ENCODE results near the gene DGKI.

Gene DGKI

GRCh38 chr7:137871170-137871915, 24.6 kb upstream of the DGKI start:
- H3K4me2 ChIP-seq (ENCODE audit: low read length): no peak overlapping the region
- H3K9me3 ChIP-seq (ENCODE audit: insufficient read depth, low read length): no peaks in the 10 kb centered on the region
- no peak overlapping the region for H3K4me3 ChIP-seq (ENCODE audit: low read length)
- no peaks in the 10 kb centered on the region for H4K20me1 ChIP-seq (ENCODE audit: insufficient read depth, low read length)
- TF ChIP-seq EZH2phosphoT487 (IDR thresholded peaks at IDR 0.05; ENCODE audit: low read depth) (no peak), CTCF (IDR thresholded peaks at IDR 0.05; ENCODE audit: low read depth, low read length) (no peak)
- peaks cover 80% of the 10 kb centered on the region for H3K36me3 ChIP-seq (replicated peaks; ENCODE audit: low read depth, low read length)
- H3K27ac ChIP-seq (ENCODE audit: low read length): no peak overlapping the region
- no peak overlapping the region for H2AFZ ChIP-seq (ENCODE audit: low read depth, low read length)
- no peaks in the 10 kb centered on the region for H3K79me2 ChIP-seq (ENCODE audit: low read length)
- no peaks in the 10 kb centered on the region for H3K4me1 ChIP-seq (ENCODE audit: low read length)
- no peak overlapping the region for H3K9ac ChIP-seq (ENCODE audit: low read length)
- no peaks in the 10 kb centered on the region for H3K27me3 ChIP-seq (ENCODE audit: low read depth, low read length)

DNA sequence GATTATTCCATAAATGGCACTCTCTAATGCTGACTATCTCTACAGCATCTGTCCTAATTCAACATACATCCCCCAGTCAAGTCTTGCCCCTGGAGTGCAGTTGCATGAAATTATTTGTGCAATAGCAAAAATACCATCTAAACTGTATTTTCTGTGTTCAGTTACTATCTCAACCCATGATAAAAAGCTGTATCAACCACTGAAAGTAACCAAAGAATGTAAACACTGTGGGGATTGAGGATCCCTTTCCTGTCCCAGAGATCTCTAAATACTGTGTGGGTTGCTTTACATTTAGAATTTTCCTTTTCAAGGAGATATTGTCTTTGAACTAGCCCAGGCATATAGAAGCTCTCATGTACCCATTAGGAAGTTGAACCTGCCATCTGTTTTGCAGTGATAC, 23.9 kb upstream of the DGKI start:
- Histone ChIP-seq H3K4me3 (ENCODE audit: low read length) (no peak overlapping the region), H3K4me2 (ENCODE audit: low read length) (no peak overlapping the region), H3K9ac (ENCODE audit: low read length) (no peak overlapping the region), H3K79me2 (ENCODE audit: low read length) (no peaks in the 10 kb centered on the region), H3K27me3 (ENCODE audit: low read depth, low read length) (no peaks in the 10 kb centered on the region), H3K9me3 (ENCODE audit: insufficient read depth, low read length) (no peaks in the 10 kb centered on the region), H3K36me3 (replicated peaks; ENCODE audit: low read depth, low read length) (peaks cover 82% of the 10 kb centered on the region), H3K27ac (ENCODE audit: low read length) (no peak overlapping the region), H4K20me1 (ENCODE audit: insufficient read depth, low read length) (no peaks in the 10 kb centered on the region), H2AFZ (ENCODE audit: low read depth, low read length) (no peak overlapping the region), H3K4me1 (ENCODE audit: low read length) (no peaks in the 10 kb centered on the region)
- TF ChIP-seq CTCF (IDR thresholded peaks at IDR 0.05; ENCODE audit: low read depth, low read length): no peak
- TF ChIP-seq EZH2phosphoT487 (IDR thresholded peaks at IDR 0.05; ENCODE audit: low read depth): no peak

GRCh38 chr7:137870078-137870477, 23.3 kb upstream of the DGKI start:
- no peaks in the 10 kb centered on the region for H4K20me1 ChIP-seq (ENCODE audit: insufficient read depth, low read length)
- no peaks in the 10 kb centered on the region for H3K4me1 ChIP-seq (ENCODE audit: low read length)
- no peak overlapping the region for H3K4me3 ChIP-seq (ENCODE audit: low read length)
- no peak overlapping the region for H3K4me2 ChIP-seq (ENCODE audit: low read length)
- H3K79me2 ChIP-seq (ENCODE audit: low read length): no peaks in the 10 kb centered on the region
- H3K9ac ChIP-seq (ENCODE audit: low read length): no peak overlapping the region
- no peak overlapping the region for H3K27ac ChIP-seq (ENCODE audit: low read length)
- no peaks in the 10 kb centered on the region for H3K27me3 ChIP-seq (ENCODE audit: low read depth, low read length)
- no peak overlapping the region for H2AFZ ChIP-seq (ENCODE audit: low read depth, low read length)
- no peaks in the 10 kb centered on the region for H3K9me3 ChIP-seq (ENCODE audit: insufficient read depth, low read length)
- H3K36me3 ChIP-seq (replicated peaks; ENCODE audit: low read depth, low read length): peaks cover 82% of the 10 kb centered on the region
- TF ChIP-seq CTCF (IDR thresholded peaks at IDR 0.05; ENCODE audit: low read depth, low read length): no peak
- no peak for TF ChIP-seq EZH2phosphoT487 (IDR thresholded peaks at IDR 0.05; ENCODE audit: low read depth)

GRCh38 chr7:137869260-137869659, 22.5 kb upstream of the DGKI start:
- H4K20me1 ChIP-seq (ENCODE audit: insufficient read depth, low read length): no peaks in the 10 kb centered on the region
- TF ChIP-seq CTCF (IDR thresholded peaks at IDR 0.05; ENCODE audit: low read depth, low read length) (no peak), EZH2phosphoT487 (IDR thresholded peaks at IDR 0.05; ENCODE audit: low read depth) (no peak)
- no peak overlapping the region for H3K4me3 ChIP-seq (ENCODE audit: low read length)
- no peaks in the 10 kb centered on the region for H3K4me1 ChIP-seq (ENCODE audit: low read length)
- H3K9me3 ChIP-seq (ENCODE audit: insufficient read depth, low read length): no peaks in the 10 kb centered on the region
- H3K9ac ChIP-seq (ENCODE audit: low read length): no peak overlapping the region
- no peak overlapping the region for H2AFZ ChIP-seq (ENCODE audit: low read depth, low read length)
- H3K27ac ChIP-seq (ENCODE audit: low read length): no peak overlapping the region
- peaks cover 79% of the 10 kb centered on the region for H3K36me3 ChIP-seq (replicated peaks; ENCODE audit: low read depth, low read length)
- H3K27me3 ChIP-seq (ENCODE audit: low read depth, low read length): no peaks in the 10 kb centered on the region
- H3K79me2 ChIP-seq (ENCODE audit: low read length): no peaks in the 10 kb centered on the region
- H3K4me2 ChIP-seq (ENCODE audit: low read length): no peak overlapping the region
